Tracheal epithelial cell (primary cell): ENCODE data around the gene ST8SIA5. TPM values are rescaled to one million over a fixed set of nuclear protein-coding genes. Genes with fewer than 3 reads are reported as not detected.

Source experiments
- total RNA-seq: library from RNA; depleted of rRNA; stranded (reverse); fragments of >200 nt; gene quantifications from 2 replicates; pipeline ENCODE4 v1.2.1, GENCODE V29; 2014

Gene ST8SIA5, protein sequence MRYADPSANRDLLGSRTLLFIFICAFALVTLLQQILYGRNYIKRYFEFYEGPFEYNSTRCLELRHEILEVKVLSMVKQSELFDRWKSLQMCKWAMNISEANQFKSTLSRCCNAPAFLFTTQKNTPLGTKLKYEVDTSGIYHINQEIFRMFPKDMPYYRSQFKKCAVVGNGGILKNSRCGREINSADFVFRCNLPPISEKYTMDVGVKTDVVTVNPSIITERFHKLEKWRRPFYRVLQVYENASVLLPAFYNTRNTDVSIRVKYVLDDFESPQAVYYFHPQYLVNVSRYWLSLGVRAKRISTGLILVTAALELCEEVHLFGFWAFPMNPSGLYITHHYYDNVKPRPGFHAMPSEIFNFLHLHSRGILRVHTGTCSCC
- total RNA-seq = not detected in 2 replicates

DNA sequence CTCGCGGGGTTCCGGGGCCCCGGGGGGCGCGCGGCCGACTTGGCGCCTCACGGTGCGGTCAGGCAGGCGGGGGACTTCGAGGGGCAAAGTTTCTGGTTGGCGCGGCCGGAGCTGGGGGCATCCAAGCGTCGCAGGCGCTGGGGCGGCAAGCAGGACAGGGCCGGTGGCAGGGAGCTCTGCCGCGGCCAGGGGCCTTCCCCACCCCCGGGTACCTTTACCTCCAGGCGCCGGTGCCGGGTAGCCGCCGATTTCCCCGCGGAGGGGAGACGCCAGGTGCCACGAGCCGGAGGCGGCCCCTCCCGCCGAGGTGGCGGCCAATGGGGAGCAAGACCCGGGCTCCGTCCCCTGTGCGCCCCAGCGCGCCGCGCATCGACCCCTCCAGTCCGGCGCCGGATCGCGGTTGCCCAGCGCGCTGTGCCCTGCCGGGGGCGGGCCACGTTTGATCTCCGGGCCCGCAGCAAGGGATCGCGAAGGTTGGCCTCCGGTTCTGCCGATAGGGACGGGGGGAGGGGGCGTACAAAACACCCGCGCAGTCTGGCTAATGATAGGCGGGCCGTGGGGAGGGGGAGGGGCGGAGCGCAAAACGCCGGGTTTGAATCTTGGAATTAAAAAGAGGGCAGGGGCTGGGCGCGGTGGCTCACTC, at the start of gene ST8SIA5:
Gene ST8SIA5, minus strand, starts transcription at position 495 of the 643 bp plus-strand sequence. CDS start 545 bp downstream, outside the sequence.

DNA sequence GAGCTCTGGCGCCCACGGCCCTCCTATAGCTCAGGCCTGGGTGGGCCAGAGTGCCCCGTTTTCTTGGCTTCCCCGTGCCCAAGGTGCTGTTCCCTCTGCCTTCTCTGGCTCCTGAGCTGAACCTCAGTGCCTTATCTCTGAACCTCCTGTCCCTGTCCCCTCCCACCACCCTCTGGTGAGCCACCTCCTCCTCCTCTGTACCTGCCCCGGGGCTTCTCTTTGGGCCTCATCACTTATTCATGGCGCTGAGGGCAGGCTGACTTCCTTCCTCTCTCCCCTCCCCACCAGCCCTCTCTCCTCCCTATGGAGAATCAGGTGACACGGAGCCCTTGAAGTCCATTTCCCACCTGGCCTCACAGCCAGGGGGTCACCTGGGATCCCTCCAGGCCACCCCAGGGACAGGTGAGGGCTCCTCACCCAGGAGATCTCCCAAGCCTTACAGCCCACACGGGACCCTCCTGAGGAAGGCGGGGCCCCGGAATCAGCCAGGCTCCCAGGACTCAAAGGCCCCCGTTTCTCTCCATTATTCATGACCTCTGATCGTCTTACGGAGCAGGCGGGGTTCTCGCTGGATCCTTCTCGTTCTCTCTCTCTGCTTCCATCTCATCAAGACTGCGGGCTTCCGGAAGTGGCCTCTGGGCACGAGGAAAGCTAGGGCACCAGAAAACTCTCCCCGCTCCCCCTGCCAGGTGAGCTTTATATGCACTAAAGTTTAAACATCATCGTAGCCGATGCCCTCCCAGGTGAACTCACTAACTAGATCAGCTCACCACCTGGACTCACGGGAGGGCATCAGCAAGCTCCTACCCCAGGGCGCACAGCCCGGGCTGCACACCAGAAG, 99.5 kb downstream of the ST8SIA5 start, which contains the start of gene LOXHD1:
Gene LOXHD1, minus strand, starts transcription at position 106 of the 841 bp plus-strand sequence. CDS start 187 bp downstream, outside the sequence.

Other genes starting within 250 kb of the ST8SIA5 start
- not detected in 2 replicates for gene LOXHD1, start 99.8 kb downstream of the ST8SIA5 start, total RNA-seq
- 10.4 and 13.3 TPM in 2 replicates for gene PIAS2, start 160.5 kb upstream of the ST8SIA5 start, total RNA-seq
- gene KATNAL2, start 160.5 kb upstream of the ST8SIA5 start, total RNA-seq = under 0.01 and 1.2 TPM in 2 replicates